Cardiac fibroblast (primary cell): ENCODE results near the gene KLRC3.
"Not testable (repeated sequence)": the region's sequence is repeated elsewhere in the genome, so short reads cannot be mapped to it uniquely, and the experiment has no call there.

Source experiments
- DNase-seq, 2 donors: peaks; one replicate each; pipeline versions ENCODE4 v3.0.0 to v3.0.0-alpha.2; 2010; ENCODE audit warnings: low read depth in 2 of 2
- H3K4me3 ChIP-seq, 2 donors: replicated peaks in 1 of 2; 1 replicate in 1 of 2; 2 replicates in 1 of 2; pipeline ENCODE4 v1.5.1; 2011; ENCODE audit warnings: low read depth in 2 of 2, low read length in 2 of 2, mild to moderate bottlenecking in 2 of 2, moderate library complexity in 1 of 2
- TF ChIP-seq, protein P1 (sequence below): IDR thresholded peaks from one replicate; pipeline ENCODE4 v1.5.1; 2011; ENCODE audit warnings: low read depth, mild to moderate bottlenecking, low read length, inconsistent platforms

KLRC3 gene

DNA sequence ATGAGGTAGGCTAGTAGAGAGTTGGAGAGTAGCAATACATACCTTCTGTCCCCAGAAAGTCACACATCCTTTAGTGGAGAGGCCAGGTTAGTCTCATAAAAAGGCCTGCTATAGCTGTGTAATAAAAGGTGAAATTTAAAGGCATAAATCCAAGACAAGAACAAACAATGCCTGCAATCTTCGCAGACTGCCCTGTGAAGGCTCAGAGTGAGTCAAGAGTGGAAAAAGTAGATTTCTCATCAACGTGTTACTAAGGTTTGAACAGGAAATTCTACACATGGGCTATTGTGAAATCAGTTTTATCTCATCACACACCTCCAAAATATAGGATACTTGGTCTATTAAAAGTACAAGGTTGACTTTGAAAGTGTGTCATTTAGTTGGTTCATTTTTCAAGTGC lies 32.8 kb upstream of the KLRC3 start, which contains the start of gene KLRC1:
TSS of gene KLRC1 (minus strand) at position 222 of the 400 bp plus-strand sequence. CDS start 2,221 bp downstream, outside the sequence.
- peak in 1 of 2 donors; percentile 41 for DNase-seq
- TF ChIP-seq, protein P1, sequence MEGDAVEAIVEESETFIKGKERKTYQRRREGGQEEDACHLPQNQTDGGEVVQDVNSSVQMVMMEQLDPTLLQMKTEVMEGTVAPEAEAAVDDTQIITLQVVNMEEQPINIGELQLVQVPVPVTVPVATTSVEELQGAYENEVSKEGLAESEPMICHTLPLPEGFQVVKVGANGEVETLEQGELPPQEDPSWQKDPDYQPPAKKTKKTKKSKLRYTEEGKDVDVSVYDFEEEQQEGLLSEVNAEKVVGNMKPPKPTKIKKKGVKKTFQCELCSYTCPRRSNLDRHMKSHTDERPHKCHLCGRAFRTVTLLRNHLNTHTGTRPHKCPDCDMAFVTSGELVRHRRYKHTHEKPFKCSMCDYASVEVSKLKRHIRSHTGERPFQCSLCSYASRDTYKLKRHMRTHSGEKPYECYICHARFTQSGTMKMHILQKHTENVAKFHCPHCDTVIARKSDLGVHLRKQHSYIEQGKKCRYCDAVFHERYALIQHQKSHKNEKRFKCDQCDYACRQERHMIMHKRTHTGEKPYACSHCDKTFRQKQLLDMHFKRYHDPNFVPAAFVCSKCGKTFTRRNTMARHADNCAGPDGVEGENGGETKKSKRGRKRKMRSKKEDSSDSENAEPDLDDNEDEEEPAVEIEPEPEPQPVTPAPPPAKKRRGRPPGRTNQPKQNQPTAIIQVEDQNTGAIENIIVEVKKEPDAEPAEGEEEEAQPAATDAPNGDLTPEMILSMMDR = no peak

DNA sequence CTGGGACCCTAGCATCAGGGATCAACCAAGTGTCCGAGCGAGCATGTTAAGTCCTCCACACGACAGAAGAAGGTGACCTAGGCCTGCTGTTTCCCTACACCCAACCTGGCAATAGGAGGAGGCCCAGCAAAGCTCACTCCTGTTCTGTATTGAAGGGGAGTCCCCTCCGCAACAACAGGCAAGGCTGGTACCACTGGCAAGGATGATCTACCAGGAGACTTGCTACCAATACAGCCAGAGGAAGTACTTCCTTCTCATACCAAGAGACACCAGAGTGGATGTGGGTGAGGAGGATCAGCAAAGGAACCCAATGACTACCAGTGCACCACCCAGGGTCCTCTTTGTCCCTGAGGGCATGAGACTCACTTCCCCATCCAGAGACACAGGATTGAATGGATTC lies 27.8 kb upstream of the KLRC3 start:
- H3K4me3 ChIP-seq = no peak overlapping the region
- TF ChIP-seq, protein P1 = no peak

More for the DNA sequence above, 32.8 kb upstream of the KLRC3 start, which contains the start of gene KLRC1:
- H3K4me3 ChIP-seq = no peak within 1 kb of the TSS

DNA sequence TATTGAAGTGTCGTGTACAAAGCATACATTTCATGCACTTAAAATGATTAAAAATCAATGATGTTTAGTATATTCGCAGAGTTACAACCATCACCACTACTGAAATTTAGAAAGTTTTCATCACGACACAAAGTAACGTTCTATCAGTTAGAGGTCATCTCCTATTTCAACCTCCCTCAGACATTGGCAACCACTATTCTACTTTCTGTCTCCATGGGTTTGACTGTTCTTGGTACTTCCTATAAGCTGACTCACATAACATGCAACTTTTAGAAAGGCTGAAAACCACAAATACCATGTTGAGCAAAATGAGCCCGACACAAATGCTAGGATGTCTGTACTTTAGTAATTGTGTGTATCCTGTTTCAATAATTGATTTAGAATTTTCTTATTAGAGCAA lies 25.7 kb upstream of the KLRC3 start:
- not testable (repeated sequence) for DNase-seq, H3K4me3 ChIP-seq

More for the DNA sequence above, 27.8 kb upstream of the KLRC3 start:
- no peak for DNase-seq

DNA sequence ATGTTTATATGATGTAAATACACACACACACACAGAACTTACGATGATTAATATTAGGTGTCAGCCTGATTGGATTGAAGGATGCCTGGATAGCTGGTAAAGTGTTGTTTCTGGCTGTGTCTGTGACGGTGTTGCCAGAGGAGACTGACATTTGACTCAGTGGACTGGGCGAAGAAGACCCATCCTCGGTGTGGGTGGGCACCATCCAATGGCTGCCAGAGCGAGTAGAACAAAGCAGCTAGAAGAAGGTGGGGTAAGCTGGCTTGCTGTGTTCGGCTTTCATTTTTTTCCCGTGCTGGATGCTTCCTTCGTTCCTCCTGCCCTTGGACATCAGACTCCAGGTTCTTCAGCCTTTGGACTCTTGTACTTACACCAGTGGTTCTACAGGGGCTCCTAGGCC lies 20.7 kb upstream of the KLRC3 start:
- not testable (repeated sequence) for H3K4me3 ChIP-seq, DNase-seq

DNA sequence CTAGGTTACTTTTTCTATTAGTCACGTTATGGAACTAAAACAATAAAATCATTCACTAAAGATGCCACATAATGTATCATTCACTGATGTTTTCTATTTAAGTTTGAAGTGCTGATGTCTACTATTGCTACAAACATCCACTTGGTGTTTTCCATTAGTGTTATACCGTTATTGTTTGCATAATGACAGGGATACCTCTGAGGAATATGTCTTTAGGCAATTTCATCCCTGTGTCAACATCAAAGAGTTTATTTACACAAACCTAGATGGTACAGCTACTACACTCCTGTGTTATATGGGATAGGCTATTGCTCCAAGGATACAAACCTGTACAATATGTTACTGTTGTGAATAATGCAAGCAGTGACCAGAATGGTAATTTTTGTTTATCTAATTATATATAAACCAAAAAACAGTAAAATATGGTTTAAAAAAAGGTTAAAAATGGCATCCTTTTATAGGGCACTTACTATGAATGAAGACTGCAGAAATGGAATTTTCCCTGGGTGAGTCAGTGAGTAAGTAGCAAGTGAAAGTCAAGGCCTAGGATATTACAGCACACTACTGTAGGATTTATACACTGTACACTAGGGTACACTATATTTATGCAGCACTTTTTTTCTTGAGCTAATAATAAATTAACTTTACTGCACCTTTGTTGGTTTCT lies 19.3 kb upstream of the KLRC3 start:
- not testable (repeated sequence) for H3K4me3 ChIP-seq
- DNase-seq = peak in 1 of 2 donors; percentile 16

DNA sequence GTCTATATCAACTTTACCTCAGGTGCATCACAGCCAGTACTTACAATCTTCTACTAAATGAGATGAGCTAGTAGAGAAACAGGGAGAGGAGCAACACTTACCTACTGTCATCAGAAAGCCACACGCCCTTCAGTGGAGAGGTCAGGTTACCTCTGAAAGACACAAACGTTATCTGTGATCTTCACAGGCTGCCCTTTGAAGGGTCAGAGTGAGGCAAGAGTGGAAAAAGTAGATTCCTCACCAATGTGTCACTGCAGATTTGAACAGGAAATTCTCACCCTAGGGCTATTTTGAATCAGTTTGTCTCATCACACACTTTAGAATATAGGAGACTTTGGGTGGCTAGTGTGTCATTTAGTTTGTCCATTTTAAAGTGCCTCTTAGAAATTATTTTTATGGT lies 17.2 kb upstream of the KLRC3 start:
- not testable (repeated sequence) for H3K4me3 ChIP-seq, DNase-seq

DNA sequence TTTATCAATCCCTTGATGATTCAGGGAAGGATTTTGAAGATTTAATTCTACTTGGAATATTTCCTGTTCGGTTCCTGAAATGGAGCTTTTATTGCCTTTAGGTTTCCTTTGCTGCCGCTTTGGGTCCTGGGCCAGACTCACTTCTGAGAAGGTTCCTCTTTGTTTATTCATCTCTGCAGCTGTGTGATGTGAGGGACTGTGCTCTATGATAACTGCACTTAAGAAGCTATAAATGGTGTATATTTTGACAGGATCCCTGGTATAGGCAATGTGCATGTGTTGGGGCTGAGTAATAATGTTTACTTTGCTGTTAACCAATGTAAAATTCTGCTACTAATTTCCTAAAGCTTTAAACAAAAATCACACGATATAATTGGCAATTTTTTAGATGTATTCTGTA lies 15.4 kb upstream of the KLRC3 start, which contains the start of gene KLRC2:
TSS of gene KLRC2 (minus strand) at position 195 of the 400 bp plus-strand sequence. CDS start at position 171, 24 bp downstream.
- peak in 1 of 2 donors; percentile 61 for DNase-seq
- not testable (repeated sequence) for H3K4me3 ChIP-seq

DNA sequence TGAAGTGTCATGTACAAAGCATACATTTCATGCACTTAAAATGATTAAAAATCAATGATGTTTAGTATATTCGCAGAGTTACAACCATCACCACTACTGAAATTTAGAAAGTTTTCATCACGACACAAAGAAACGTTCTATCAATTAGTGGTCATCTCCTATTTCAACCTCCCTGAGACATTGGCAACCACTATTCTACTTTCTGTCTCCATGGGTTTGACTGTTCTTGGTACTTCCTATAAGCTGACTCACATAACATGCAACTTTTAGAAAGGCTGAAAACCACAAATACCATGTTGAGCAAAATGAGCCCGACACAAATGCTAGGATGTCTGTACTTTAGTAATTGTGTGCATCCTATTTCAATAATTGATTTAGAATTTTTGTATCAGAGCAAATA lies 10.2 kb upstream of the KLRC3 start:
- not testable (repeated sequence) for DNase-seq, H3K4me3 ChIP-seq

DNA sequence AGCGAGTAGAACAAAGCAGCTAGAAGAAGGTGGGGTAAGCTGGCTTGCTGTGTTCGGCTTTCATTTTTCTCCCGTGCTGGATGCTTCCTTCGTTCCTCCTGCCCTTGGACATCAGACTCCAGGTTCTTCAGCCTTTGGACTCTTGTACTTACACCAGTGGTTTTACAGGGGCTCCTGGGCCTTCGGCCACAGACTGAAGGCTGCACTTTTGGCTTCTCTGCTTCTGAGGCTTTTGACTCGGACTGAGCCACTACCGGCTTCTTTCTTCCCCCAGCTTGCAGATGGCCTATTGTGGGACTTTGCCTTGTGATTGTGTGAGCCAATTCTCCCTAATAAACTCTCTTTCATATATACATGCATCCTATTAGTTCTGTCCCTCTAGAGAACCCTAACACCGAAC lies 5.5 kb upstream of the KLRC3 start:
- DNase-seq, H3K4me3 ChIP-seq: not testable (repeated sequence)

DNA sequence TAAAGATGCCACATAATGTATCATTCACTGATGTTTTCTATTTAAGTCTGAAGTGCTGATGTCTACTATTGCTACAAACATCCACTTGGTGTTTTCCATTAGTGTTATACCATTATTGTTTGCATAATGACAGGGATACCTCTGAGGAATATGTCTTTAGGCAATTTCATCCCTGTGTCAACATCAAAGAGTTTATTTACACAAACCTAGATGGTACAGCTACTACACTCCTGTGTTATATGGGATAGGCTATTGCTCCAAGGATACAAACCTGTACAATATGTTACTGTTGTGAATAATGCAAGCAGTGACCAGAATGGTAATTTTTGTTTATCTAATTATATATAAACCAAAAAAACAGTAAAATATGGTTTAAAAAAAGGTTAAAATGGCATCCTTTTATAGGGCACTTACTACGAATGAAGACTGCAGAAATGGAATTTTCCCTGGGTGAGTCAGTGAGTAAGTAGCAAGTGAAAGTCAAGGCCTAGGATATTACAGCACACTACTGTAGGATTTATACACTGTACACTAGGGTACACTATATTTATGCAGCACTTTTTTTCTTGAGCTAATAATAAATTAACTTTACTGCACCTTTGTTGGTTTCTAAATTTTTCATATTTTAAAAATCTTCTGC lies 4.0 kb upstream of the KLRC3 start:
- H3K4me3 ChIP-seq, DNase-seq: not testable (repeated sequence)

DNA sequence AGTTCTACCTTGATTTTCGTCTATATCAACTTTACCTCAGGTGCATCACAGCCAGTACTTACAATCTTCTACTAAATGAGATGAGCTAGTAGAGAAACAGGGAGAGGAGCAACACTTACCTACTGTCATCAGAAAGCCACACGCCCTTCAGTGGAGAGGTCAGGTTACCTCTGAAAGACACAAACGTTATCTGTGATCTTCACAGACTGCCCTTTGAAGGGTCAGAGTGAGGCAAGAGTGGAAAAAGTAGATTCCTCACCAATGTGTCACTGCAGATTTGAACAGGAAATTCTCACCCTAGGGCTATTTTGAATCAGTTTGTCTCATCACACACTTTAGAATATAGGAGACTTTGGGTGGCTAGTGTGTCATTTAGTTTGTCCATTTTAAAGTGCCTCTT lies 1.8 kb upstream of the KLRC3 start:
- not testable (repeated sequence) for DNase-seq, H3K4me3 ChIP-seq

DNA sequence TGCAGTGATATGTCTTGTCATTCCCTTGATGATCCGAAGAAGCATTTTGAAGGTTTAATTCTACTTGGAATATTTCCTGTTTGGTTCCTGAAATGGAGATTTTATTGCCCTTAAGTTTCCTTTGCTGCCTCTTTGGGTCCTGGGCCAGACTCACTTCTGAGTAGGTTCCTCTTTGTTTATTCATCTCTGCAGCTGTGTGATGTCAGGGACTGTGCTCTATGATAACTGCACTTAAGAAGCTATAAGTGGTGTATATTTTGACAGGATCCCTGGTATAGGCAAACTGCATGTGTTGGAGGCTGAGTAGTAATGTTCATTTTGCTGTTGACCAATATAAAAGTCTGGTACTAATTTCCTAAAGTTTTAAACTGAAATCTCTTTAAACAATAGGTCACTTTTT lies 11.0 kb downstream of the KLRC3 start, which contains the start of gene KLRC4:
TSS of gene KLRC4 (minus strand) at position 366 of the 400 bp plus-strand sequence. CDS start at position 184, 182 bp downstream.
- no peak within 1 kb of the TSS for H3K4me3 ChIP-seq
- peak in 1 of 2 donors; percentile 60 for DNase-seq
- TF ChIP-seq, protein P1 = no peak
